Measurements from ENCODE around the gene HABP4.

HABP4 gene

GRCh38 chr9:96453625-96454024 is 3.7 kb downstream of the HABP4 start:
- no peak for TF ChIP-seq EZH2 (IDR thresholded peaks at IDR 0.05; ENCODE audit: borderline replicate concordance, low read length)
- peak; percentile 10; the same call in 1 of the 2 replicates for TF ChIP-seq CTCF (IDR thresholded peaks at IDR 0.05; ENCODE audit: low read length)

GRCh38 chr9:96457266-96457665 is 7.3 kb downstream of the HABP4 start:
- Histone ChIP-seq H3F3A (ENCODE audit: insufficient read depth, low read length) (no peaks in the 10 kb centered on the region), H3K79me2 (ENCODE audit: insufficient read depth, low read length) (no peaks in the 10 kb centered on the region)

More at GRCh38 chr9:96453625-96454024, 3.7 kb downstream of the HABP4 start:
- Histone ChIP-seq H3K4me1 (ENCODE audit: insufficient read depth, low read length, severe bottlenecking) (peaks cover 16% of the 10 kb centered on the region), H3K4me3 (ENCODE audit: low read depth, low read length, poor library complexity, severe bottlenecking) (no peak overlapping the region), H4K20me1 (ENCODE audit: insufficient read depth, low read length) (no peaks in the 10 kb centered on the region), H3K79me2 (ENCODE audit: insufficient read depth, low read length) (no peaks in the 10 kb centered on the region), H3K27ac (ENCODE audit: low read depth, low read length, poor library complexity, severe bottlenecking) (no peak overlapping the region), H3F3A (ENCODE audit: insufficient read depth, low read length) (no peaks in the 10 kb centered on the region), H3K27me3 (ENCODE audit: insufficient read depth, low read length) (peaks cover 2% of the 10 kb centered on the region; the same call in 1 of the 2 replicates), H3K4me2 (ENCODE audit: low read length) (no peak overlapping the region), H3K9ac (ENCODE audit: low read length) (no peak overlapping the region), H3K36me3 (ENCODE audit: insufficient read depth, low read length) (no peaks in the 10 kb centered on the region), H3K9me2 (ENCODE audit: low read depth, low read length) (no peaks in the 10 kb centered on the region), H2AFZ (ENCODE audit: low read length) (no peak overlapping the region), H3K9me3 (ENCODE audit: low read length) (no peaks in the 10 kb centered on the region)

DNA sequence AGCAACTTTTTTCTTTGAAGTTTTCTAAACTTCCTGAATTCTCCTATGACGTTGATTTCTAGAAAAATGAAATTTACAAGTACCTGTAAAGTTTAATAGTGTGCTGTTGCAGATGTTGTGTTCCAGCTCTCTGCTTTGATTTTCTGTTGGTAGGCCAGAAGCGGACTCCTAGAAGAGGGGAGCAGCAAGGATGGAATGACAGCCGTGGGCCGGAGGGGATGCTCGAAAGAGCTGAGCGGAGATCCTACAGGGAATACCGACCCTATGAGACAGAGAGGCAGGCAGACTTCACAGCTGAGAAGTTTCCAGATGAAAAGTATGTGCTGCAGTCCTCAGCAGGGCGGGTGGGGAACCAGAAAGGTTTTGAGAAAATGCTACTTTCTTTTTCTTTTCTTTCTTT is 8.3 kb downstream of the HABP4 start:
- Histone ChIP-seq H3K9ac (ENCODE audit: low read length) (no peak overlapping the region), H3F3A (ENCODE audit: insufficient read depth, low read length) (no peaks in the 10 kb centered on the region), H3K9me3 (ENCODE audit: low read length) (no peaks in the 10 kb centered on the region), H3K36me3 (ENCODE audit: insufficient read depth, low read length) (no peaks in the 10 kb centered on the region), H3K4me2 (ENCODE audit: low read length) (no peak overlapping the region), H3K27ac (ENCODE audit: low read depth, low read length, poor library complexity, severe bottlenecking) (no peak overlapping the region), H2AFZ (ENCODE audit: low read length) (no peak overlapping the region), H3K27me3 (ENCODE audit: insufficient read depth, low read length) (no peaks in the 10 kb centered on the region), H3K4me1 (ENCODE audit: insufficient read depth, low read length, severe bottlenecking) (no peaks in the 10 kb centered on the region), H3K9me2 (ENCODE audit: low read depth, low read length) (no peaks in the 10 kb centered on the region), H3K79me2 (ENCODE audit: insufficient read depth, low read length) (no peaks in the 10 kb centered on the region), H4K20me1 (ENCODE audit: insufficient read depth, low read length) (no peaks in the 10 kb centered on the region), H3K4me3 (ENCODE audit: low read depth, low read length, poor library complexity, severe bottlenecking) (no peak overlapping the region)
- no peak for TF ChIP-seq EZH2 (IDR thresholded peaks at IDR 0.05; ENCODE audit: borderline replicate concordance, low read length)
- TF ChIP-seq CTCF (IDR thresholded peaks at IDR 0.05; ENCODE audit: low read length): no peak

More at GRCh38 chr9:96457266-96457665, 7.3 kb downstream of the HABP4 start:
- Histone ChIP-seq H3K9me2 (ENCODE audit: low read depth, low read length) (no peaks in the 10 kb centered on the region), H3K36me3 (ENCODE audit: insufficient read depth, low read length) (no peaks in the 10 kb centered on the region), H3K4me3 (ENCODE audit: low read depth, low read length, poor library complexity, severe bottlenecking) (no peak overlapping the region), H4K20me1 (ENCODE audit: insufficient read depth, low read length) (no peaks in the 10 kb centered on the region), H3K9me3 (ENCODE audit: low read length) (no peaks in the 10 kb centered on the region), H2AFZ (ENCODE audit: low read length) (no peak overlapping the region), H3K4me2 (ENCODE audit: low read length) (no peak overlapping the region), H3K9ac (ENCODE audit: low read length) (no peak overlapping the region), H3K27me3 (ENCODE audit: insufficient read depth, low read length) (no peaks in the 10 kb centered on the region), H3K4me1 (ENCODE audit: insufficient read depth, low read length, severe bottlenecking) (no peaks in the 10 kb centered on the region), H3K27ac (ENCODE audit: low read depth, low read length, poor library complexity, severe bottlenecking) (no peak overlapping the region)
- TF ChIP-seq EZH2 (IDR thresholded peaks at IDR 0.05; ENCODE audit: borderline replicate concordance, low read length): no peak
- no peak for TF ChIP-seq CTCF (IDR thresholded peaks at IDR 0.05; ENCODE audit: low read length)
